HG03066 (cell line): ENCODE data around the gene MAP7D1.
A peak's percentile ranks its signal among the peaks of the same experiment; 100 is the strongest.
"Not testable (repeated sequence)": the region's sequence is repeated elsewhere in the genome, so short reads cannot be mapped to it uniquely, and the experiment has no call there.

ENCODE experiments used
- ATAC-seq: cut with Tn5 transposase; IDR thresholded peaks from one replicate; pipeline ENCODE4 v1.9.1; 2021; ENCODE audit warnings: low read depth; ENCODE audit not compliant: unreplicated experiment

Gene MAP7D1

DNA sequence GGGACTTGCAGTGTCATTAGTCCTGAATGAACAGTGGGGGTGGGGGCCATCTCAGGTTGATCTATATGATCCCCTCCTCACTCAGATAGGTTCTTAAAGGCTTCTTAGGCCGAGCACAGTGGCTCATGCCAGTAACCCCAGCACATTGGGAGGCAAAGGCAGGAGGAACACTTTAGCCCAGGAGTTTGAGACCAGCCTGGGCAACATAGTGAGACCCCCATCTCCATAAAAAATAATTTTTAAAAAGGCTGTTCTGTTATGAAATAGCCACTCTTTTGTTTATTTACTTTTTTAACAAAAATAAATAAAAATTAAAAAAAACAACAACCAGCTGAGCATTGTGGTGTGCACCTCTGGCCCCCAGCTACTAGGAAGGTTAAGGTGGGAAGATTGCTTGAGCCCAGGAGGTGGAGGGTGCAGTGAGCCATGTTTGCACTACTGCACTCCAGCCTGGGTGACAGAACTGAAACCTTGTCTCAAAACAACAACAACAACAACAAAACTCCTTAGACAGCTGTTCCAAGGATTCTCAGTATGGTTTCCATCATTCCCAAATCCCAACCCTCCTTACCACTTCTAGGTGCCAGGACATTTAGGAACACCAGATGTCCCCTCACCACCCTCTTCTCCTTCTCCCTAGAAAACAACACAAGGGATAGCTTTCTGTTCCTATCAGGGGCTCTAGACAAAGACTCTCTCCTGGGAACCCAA, 4.7 kb upstream of the MAP7D1 start:
- ATAC-seq: no peak

DNA sequence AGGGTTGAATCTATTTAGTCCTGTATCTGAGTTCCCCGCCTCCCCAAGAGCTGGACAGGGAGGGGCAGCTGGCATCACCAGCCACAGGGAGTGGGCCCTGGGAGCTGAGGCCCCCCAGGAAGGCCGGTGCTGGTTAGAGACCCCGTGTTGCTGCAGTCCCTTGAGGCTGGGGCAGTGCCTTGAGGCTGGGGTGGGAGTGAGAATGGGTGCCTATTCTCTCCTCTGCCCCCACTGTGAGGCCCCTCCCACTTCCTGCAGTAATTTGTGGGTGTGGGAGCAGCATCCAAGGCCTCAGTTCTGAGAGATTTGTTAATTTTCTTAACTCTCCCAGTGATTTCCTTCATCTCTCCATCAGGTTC, 4.1 kb upstream of the MAP7D1 start:
- no peak for ATAC-seq

- ATAC-seq: no peak
Measured at GRCh38 chr1:36153476-36153875, 2.5 kb upstream of the MAP7D1 start.

DNA sequence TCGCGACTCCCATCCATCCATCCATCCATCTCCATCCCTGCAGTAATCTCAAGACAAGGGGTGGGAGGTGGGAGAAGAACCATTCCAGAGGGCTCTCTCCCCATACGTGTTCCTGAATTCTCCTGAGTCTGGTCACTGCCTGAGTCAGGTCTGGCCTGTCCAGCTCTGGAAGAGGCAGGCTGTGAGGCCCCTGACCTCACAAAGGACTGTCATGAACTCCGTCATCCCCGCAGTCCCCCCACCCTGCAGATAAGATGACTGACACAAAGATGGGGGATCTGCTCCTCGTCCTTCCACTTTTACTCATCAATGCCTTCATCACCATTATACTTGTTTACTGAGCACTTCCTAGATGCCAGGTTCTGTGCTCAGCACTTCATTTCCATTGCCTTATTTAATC, 1.6 kb upstream of the MAP7D1 start:
- no peak for ATAC-seq

GRCh38 chr1:36154765-36155407, 1.1 kb upstream of the MAP7D1 start:
- no peak for ATAC-seq

DNA sequence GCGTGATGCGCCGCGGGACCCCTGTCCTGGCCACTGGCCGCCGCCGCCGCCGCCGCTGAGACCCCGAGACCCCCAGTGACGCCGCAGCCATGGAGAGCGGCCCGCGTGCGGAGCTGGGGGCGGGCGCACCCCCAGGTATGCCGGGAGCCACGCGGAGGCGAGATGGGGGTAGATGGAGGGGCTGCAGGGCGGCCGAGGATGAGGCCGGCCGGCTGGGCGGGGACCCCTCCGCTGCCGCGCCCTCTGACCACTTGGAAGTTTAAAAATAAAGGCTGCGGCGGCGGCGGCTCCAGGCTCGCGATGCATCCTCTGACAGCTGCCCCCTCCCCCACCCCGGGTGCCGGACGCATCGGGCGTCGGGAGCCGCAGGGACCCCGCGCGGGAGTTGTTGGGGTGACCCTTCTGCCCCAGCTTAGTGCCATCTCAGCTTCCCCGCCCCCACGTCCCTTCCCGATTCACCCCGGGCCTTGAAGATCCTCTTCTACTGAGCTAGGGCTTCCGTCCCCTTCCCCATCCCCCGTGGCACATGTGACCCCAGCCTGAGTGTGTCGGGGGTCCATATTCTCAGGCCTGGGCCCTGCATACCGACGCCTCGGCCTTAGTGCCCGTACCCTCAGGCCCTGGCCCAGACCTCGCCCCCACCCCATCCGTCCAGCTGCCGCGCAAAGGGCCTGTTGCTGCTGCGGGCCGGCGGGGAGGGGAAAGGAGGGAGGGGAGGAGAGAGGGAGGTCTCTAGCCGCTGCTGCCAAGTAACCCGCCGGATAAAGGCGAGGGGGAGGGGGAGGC, 562 bp downstream of the MAP7D1 start:
- ATAC-seq: peak; percentile 17

- ATAC-seq: no peak
Measured at GRCh38 chr1:36157115-36157903, 1.3 kb downstream of the MAP7D1 start.

GRCh38 chr1:36157973-36158826, 2.2 kb downstream of the MAP7D1 start:
- no peak for ATAC-seq

DNA sequence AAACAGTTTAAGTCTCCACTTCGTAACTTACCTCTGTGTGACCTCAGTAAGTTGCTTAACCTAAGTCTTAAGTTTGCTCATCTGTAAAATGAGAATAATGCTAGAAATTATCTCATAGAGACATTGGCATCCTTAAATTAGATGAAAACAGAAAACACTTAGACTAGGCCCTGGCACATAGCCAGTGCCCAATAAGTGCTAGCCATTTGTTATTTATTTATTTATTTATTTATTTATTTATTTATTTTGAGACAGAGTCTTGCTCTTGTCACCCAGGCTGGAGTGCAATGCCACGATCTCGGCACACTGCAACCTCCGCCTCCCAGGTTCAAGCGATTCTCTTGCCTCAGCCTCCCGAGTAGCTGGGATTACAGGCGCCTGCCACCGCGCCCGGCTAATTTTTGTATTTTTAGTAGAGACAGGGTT, 2.9 kb downstream of the MAP7D1 start:
- ATAC-seq: not testable (repeated sequence)

GRCh38 chr1:36159614-36160387, 3.8 kb downstream of the MAP7D1 start:
- ATAC-seq: no peak

- no peak for ATAC-seq
Measured at GRCh38 chr1:36160388-36160948, 4.5 kb downstream of the MAP7D1 start.

DNA sequence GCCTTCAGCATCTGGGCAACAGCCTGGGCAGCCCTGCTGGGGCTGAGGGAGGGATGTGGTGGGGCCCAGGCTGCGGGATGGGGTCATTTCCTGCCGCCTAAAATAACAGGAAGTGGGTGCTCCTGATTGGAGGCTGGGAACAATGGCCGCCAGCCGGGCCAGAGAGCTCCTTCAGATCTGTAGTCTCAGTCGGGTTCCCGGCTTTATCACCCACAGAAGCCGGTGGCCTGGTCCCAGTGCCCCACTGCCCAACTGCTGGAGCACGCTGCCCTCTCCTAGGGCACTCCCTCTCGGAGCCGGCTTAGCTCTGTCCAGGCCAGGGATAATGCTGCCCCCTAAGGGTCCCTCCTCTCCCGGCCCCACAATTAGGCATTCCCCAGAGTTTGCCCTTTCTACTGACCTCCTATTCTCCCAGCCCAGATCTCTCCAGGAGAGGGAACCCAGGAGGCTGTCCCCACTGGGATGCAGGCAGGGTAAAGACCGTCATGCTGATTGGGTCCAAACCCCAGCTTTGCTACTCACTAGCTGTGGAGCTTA, 5.1 kb downstream of the MAP7D1 start:
- no peak for ATAC-seq

DNA sequence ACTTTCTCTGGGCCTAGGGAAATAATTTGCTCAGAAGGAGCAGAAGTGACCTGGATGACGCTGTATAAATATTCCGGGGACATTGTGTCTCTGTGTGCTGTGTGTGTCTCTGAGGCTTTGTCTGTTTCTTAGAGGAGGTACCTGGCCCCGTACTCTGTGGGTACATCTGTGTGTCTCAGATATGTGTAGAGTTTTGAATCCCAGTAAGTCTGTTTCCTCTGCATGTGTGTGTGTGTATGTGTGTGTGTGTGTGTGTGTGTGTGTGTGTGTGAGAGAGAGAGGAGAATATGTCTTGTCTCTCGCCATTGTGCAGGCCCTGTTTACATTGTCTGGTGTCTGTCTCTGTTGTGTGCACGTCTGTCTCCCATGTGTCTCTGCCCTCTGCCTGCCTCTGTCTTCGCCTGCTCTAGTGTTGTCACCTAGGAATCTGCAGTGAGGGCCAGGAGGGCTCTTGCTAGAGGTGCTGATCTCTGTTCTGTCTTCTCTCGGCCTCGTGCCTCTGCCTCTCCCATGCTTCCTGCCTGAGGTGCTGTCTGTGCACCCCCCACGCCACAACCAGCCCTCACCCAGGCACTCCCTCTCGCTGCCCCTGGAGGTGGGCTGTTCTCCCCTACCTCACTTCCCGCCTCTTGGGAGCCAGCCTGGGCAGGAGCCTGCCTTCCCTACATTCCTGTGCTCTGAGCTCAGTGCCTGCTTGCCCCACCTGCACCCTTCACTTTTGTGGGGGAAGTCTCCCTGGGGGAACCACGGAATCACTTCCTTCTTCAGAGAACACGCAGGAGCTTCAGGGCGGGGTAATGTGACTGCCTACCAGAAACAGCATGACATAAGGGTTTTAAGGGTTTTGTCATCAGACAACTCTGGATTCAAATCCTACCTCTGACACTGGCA, 5.9 kb downstream of the MAP7D1 start:
- ATAC-seq: no peak

DNA sequence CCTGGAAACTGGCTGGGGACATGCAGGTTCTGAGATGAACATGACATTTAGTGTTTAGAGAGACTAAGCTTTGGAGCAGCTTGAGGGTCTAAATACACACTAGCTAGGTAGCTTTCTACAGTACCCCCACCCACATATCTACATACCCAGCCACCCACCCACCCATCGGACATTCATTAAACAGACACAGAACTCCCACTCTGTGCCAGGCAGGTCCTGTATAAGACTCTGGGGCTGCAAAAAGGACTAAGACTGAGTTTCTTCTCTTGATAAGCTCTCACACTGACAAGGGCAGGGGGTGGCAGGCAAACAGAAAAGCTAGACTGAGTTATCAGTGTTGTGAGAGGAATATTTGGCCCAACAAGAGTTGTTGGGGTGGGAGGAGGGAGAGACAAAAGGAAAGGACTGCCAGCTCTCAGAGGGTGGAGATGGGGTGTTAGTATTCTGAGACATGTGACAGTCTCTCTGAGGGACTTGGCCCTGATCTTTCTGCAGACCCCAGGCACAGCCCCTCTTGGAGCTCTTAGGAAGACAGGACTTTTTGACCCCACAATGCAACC, 6.8 kb downstream of the MAP7D1 start:
- ATAC-seq: no peak

- ATAC-seq: no peak
Measured at GRCh38 chr1:36163426-36163825, 7.5 kb downstream of the MAP7D1 start.

- ATAC-seq: no peak
Measured at GRCh38 chr1:36164361-36164760, 8.4 kb downstream of the MAP7D1 start.

GRCh38 chr1:36165145-36165544, 9.2 kb downstream of the MAP7D1 start:
- ATAC-seq: no peak
